ENCODE data around the gene LPP.

DNA sequence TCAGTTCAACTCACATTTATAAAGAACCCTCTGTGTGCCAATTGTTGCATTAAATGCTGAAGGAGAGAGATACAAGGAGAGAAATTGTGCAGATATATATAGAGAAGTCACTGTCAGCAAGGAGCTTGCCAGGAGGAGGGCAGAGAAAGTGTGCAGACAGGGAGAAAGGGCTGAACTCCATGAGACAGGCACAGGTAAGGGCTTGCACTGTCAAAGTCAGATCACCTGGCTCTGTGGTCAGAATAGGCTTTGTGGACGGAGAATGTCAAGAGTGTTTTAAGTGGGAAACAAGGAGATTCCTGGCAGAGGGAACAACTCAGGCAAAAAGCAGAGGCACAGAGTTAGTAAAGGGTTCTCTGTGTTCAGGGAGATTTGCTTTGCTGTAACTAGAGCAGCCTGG is 714.8 kb downstream of the LPP start:
- TF ChIP-seq, protein P1, sequence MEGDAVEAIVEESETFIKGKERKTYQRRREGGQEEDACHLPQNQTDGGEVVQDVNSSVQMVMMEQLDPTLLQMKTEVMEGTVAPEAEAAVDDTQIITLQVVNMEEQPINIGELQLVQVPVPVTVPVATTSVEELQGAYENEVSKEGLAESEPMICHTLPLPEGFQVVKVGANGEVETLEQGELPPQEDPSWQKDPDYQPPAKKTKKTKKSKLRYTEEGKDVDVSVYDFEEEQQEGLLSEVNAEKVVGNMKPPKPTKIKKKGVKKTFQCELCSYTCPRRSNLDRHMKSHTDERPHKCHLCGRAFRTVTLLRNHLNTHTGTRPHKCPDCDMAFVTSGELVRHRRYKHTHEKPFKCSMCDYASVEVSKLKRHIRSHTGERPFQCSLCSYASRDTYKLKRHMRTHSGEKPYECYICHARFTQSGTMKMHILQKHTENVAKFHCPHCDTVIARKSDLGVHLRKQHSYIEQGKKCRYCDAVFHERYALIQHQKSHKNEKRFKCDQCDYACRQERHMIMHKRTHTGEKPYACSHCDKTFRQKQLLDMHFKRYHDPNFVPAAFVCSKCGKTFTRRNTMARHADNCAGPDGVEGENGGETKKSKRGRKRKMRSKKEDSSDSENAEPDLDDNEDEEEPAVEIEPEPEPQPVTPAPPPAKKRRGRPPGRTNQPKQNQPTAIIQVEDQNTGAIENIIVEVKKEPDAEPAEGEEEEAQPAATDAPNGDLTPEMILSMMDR (IDR thresholded peaks at IDR 0.05; ENCODE audit: low read length), result no peak
- no peak for TF ChIP-seq EZH2 (IDR thresholded peaks at IDR 0.05; ENCODE audit: borderline replicate concordance, low read length)
